LNCaP clone FGC (cell line): ENCODE data around the gene TMPRSS9.
"Not testable (repeated sequence)": the region's sequence is repeated elsewhere in the genome, so short reads cannot be mapped to it uniquely, and the experiment has no call there.

Source experiments
- DNase-seq: peaks from one replicate; pipeline ENCODE4 v3.0.0-alpha.2; 2011; ENCODE audit warnings: low read depth
- H3K4me3 ChIP-seq: 2 replicates; pipeline ENCODE4 v1.5.1; 2011; ENCODE audit warnings: mild to moderate bottlenecking, low read depth, low read length, control low read depth
- TF ChIP-seq, protein P1 (sequence below): IDR thresholded peaks from 2 replicates; pipeline ENCODE4 v1.5.1; 2012; ENCODE audit warnings: mild to moderate bottlenecking; ENCODE audit not compliant: control insufficient read depth, insufficient read depth; ENCODE audit errors: extremely low read depth

The TMPRSS9 gene

DNA sequence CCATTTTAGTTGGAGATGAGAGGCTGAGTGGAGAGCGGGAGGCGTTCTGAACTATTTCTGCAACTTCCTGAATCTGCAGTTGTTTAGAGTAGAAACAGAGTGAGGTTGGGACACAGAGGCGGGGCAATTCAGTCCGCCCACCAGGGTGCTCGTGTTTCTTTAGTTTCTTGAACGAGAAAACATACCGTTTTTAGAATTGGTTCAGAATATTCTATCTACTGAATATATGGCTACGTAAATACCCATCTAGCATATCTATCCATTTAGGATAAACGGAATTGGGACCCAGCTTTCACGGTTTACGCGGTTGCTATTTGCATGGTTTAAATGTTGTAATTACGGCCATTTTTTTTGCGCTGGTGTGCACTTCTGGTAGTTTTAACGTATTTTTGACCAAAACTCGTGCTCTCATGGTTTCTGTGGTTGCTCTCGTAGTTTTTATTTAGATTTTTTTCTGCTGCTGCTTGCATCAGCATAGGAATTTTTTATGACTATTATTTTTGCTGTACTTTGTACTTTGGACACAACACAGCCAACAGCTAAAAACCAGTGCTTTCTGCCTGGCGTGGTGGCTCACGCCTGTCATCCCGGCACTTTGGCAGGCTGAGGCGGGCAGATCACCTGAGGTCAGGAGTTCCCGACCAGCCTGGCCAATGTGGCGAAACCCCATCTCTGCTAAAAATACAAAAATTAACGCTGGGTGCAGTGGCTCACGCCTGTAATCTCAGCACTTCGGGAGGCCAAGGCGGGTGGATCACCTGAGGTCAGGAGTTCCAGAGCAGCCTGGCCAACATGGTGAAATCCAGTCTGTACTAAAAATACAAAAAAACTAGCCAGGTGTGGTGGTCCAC lies 34.6 kb downstream of the TMPRSS9 start:
- H3K4me3 ChIP-seq = no peak overlapping the region
- TF ChIP-seq, protein P1, sequence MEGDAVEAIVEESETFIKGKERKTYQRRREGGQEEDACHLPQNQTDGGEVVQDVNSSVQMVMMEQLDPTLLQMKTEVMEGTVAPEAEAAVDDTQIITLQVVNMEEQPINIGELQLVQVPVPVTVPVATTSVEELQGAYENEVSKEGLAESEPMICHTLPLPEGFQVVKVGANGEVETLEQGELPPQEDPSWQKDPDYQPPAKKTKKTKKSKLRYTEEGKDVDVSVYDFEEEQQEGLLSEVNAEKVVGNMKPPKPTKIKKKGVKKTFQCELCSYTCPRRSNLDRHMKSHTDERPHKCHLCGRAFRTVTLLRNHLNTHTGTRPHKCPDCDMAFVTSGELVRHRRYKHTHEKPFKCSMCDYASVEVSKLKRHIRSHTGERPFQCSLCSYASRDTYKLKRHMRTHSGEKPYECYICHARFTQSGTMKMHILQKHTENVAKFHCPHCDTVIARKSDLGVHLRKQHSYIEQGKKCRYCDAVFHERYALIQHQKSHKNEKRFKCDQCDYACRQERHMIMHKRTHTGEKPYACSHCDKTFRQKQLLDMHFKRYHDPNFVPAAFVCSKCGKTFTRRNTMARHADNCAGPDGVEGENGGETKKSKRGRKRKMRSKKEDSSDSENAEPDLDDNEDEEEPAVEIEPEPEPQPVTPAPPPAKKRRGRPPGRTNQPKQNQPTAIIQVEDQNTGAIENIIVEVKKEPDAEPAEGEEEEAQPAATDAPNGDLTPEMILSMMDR = no peak
- no peak for DNase-seq

GRCh38 chr19:2395293-2395829 lies 35.3 kb downstream of the TMPRSS9 start:
- not testable (repeated sequence) for DNase-seq, H3K4me3 ChIP-seq

DNA sequence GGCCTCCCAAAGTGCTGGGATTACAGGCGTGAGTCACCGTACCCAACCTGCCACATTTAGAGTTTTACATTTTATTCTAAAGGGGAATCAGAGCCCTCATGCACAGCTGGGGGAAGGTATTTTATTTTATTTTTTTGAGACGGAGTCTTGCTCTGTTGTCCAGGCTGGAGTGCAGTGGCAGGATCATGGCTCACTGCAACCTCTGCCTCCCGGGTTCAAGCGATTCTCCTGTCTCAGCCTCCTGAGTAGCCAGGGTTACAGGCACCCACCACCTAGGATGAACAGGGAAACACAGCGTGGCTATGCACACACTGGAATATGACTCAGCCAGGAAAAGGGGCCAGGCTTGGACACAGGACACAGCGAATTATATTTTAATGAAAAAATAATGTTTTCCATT lies 37.1 kb downstream of the TMPRSS9 start:
- H3K4me3 ChIP-seq, DNase-seq: not testable (repeated sequence)

DNA sequence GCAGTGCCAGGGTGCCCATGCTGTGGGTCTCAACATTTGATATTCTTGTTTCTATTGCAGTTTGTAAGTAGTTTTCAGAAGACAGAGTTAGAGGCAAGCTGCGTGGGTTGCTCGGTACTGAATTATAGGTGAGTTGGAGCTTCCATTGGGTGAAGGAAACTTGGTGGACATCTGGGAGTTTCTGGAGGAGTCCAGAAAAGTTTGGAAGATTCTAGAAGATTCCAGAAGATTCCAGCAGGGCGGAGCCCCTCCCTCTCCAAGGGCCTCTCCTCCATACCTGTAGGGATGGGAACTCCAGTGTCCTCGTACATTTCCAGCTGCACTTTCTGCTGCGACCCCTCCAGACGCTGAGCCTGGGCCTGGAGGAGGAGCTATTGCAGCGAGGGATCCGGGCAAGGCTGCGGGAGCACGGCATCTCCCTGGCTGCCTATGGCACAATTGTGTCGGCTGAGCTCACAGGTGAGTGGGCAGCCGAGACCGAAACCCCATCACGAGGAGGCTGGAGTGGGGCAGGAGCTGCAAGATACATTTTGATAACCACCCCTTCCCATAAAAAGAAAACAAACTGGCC lies 38.8 kb downstream of the TMPRSS9 start:
- no peak for DNase-seq
- TF ChIP-seq, protein P1 = no peak
- no peak overlapping the region for H3K4me3 ChIP-seq

GRCh38 chr19:2399582-2399981 lies 39.5 kb downstream of the TMPRSS9 start:
- no peak for DNase-seq
- H3K4me3 ChIP-seq = no peak overlapping the region
- TF ChIP-seq, protein P1 = no peak

GRCh38 chr19:2408247-2408646 lies 48.2 kb downstream of the TMPRSS9 start:
- TF ChIP-seq, protein P1 = no peak
- H3K4me3 ChIP-seq = no peak overlapping the region
- no peak for DNase-seq

GRCh38 chr19:2409352-2409912 lies 49.4 kb downstream of the TMPRSS9 start:
- no peak overlapping the region for H3K4me3 ChIP-seq
- DNase-seq = no peak
- TF ChIP-seq, protein P1 = no peak
